Activated T-helper 2 cell treated with anti-CD3 and anti-CD28 coated beads, Interferon-gamma antibody, Interleukin-2, Interleukin-4, amounts not matched to agents 10 μg/mL and 5 μg/mL and 100 μg/mL, durations not matched to agents 14 hours and 24 hours and 36 hours (primary cell): ENCODE data around the gene TFE3. TPM values are rescaled to one million over a fixed set of nuclear protein-coding genes. Genes with fewer than 3 reads are reported as not detected.
A peak's percentile ranks its signal among the peaks of the same experiment; 100 is the strongest.

Experiments used
- DNase-seq: peaks from one replicate; pipeline ENCODE4 v3.0.0; 2021; ENCODE audit warnings: low spot score
- H3K27ac Mint-ChIP-seq: one replicate; pipeline ENCODE4 v1.8.0; 2021; ENCODE audit warnings: mixed read lengths
- H3K27me3 Mint-ChIP-seq: one replicate; pipeline ENCODE4 v1.8.0; 2021; ENCODE audit warnings: low read depth, mixed read lengths
- H3K36me3 Mint-ChIP-seq: one replicate; pipeline ENCODE4 v1.8.0; 2021; ENCODE audit warnings: low read depth, mixed read lengths
- H3K4me1 Mint-ChIP-seq: one replicate; pipeline ENCODE4 v1.8.0; 2021; ENCODE audit warnings: low read depth, mixed read lengths
- H3K4me3 Mint-ChIP-seq: one replicate; pipeline ENCODE4 v1.8.0; 2021; ENCODE audit warnings: low read depth, mild to moderate bottlenecking, moderate library complexity, mixed read lengths
- H3K9me3 Mint-ChIP-seq: one replicate; pipeline ENCODE4 v1.8.0; 2021; ENCODE audit warnings: mixed read lengths
- intact Hi-C: fragments of 100-400 bp; cut with micrococcal nuclease; formaldehyde crosslinking; loops from one replicate; pipeline ENCODE4 v1.15.1; 2023
- total RNA-seq: library from RNA; stranded (reverse); gene quantifications from 2 replicates; pipeline ENCODE4 v1.2.3, GENCODE V29; 2022

Gene TFE3
- total RNA-seq, 1 donor from 2014 or later: 28.4 TPM

DNA sequence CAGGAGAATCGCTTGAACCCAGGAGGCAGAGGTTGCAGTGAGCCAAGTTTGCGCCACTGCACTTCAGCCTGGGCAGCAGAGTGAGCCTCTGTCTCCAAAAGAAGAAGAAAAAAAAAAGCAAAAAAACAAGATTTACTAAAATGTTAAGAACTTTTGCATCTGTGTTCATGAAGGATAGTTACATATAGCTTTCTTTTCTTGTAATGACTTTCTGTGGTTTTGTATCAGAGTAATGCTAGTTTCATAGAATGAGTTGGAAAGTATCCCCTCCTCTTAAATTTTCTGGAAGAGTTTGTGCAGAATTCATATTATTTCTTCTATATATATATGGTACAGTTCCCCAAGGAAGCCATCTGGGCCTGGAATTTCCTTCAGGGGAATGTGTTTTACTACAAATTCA is 24.1 kb downstream of the TFE3 start:
- intact Hi-C loops: no loop called here
- H3K9me3 Mint-ChIP-seq: no peaks in the 10 kb centered on the region
- H3K27me3 Mint-ChIP-seq: no peaks in the 10 kb centered on the region
- H3K27ac Mint-ChIP-seq: no peak overlapping the region
- no peaks in the 10 kb centered on the region for H3K4me1 Mint-ChIP-seq
- no peak overlapping the region for H3K4me3 Mint-ChIP-seq
- H3K36me3 Mint-ChIP-seq: no peaks in the 10 kb centered on the region
- no peak for DNase-seq

DNA sequence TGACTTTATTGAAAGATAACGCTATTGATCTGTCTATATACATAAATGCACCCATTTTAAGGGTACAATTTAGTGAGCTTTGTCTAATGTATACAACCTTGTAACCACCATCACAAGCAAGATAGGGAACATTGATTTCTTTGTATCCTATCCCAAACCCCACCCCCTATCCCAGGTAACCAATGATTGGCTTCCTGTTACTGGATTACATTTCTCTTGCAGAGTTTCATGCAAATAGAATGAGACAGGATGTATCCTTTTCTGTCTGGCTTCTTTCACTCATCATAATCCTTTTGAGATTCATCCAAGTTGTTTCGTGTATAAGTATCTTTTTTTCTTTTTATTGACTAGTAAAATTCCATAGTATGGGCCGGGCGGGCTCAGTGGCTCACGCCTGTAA is 39.5 kb downstream of the TFE3 start:
- peaks cover 21% of the 10 kb centered on the region for H3K36me3 Mint-ChIP-seq
- no peaks in the 10 kb centered on the region for H3K27me3 Mint-ChIP-seq
- intact Hi-C loops: loop anchor here (2.0 kb wide), 1 partner anchor 71 kb away; the partner anchor contains the start of gene PRAF2
- no peak for DNase-seq
- peaks cover 20% of the 10 kb centered on the region for H3K4me1 Mint-ChIP-seq
- H3K27ac Mint-ChIP-seq: peak overlapping the region; percentile 49
- H3K9me3 Mint-ChIP-seq: no peaks in the 10 kb centered on the region
- peak overlapping the region; percentile 60 for H3K4me3 Mint-ChIP-seq

DNA sequence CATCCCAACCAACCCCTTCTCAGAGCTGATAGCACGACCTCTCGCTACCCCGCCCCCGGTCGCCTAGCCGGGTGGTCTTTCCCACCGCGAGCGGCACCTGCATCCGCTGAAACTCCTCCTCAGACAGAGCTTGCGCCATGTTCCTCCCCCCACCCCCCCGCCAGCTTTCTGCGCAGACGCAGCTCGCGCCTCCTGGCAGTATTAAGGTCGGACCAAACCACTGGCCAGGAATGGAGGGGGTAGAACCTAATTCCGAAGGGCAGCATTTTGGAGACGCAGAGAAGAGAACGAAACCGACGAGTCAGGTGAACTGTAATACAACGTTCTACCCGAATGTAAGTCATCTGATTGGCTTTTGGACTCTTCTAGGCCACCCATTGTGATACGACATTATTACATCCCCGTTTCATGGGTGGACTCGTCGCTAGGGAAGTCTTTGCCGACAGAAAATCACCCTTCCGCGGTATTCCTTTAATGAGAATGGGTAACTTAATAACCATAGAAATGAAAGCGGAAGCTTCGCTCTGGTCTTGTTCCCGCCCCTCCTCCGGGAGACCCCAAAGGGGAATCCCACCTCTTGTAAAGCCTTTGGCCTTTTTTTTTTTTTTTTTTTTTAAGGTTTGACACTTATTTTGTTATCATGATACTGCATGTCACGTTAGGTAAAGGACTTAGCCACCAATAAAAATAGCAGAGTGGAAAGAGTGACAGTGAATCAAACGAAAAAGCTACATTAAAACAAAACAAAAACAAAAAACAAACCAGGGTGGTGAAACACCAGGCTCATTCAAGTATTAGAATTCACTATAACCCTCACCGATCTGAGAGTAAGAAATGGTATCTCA is 40.8 kb downstream of the TFE3 start, which contains the start of gene GRIPAP1:
TSS of gene GRIPAP1 (minus strand) at position 174 of the 845 bp plus-strand sequence. CDS start at position 139, 35 bp downstream.
- intact Hi-C loops: loop anchor here (1.0 to 2.0 kb wide), 2 partner anchors 41 to 72 kb away; partner anchors contain the start of genes PRAF2 and TFE3
- peak; percentile 70 for DNase-seq

DNA sequence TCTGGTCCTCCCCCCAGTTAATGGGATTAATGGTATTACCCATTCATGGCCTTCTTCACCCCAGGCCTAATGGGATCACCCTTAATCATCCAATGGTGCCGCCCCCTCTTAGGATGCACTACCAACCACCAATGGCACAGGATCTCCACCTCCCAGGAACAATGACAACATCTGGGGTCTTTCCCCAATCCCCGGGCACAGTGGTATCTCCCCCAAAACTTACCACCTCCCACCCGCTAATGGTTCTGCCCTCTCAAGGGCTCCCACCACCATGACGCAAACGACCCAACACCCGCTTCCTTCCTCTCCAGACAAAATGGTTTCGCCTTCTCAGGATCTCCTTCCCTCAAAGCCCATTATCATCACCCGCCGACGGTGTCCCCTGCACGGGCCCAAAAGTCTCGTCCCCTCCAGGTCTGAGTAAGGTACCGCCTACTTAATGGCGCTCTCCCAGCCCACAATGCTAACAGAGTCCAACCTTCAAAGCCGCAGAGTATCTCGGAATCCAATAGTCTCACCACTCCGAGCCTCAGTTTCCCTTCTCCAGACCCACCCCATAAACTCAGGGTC is 41.6 kb downstream of the TFE3 start:
- Mint-ChIP-seq H3K27ac (peak overlapping the region; percentile 96), H3K4me1 (peaks cover 33% of the 10 kb centered on the region), H3K9me3 (no peaks in the 10 kb centered on the region), H3K36me3 (peaks cover 41% of the 10 kb centered on the region), H3K4me3 (peak overlapping the region; percentile 96), H3K27me3 (no peaks in the 10 kb centered on the region)
- no peak for DNase-seq
- intact Hi-C loops: loop anchor here (1.0 to 2.0 kb wide), 2 partner anchors 42 to 73 kb away; partner anchors contain the start of genes PRAF2 and TFE3

More for the DNA sequence above, 40.8 kb downstream of the TFE3 start, which contains the start of gene GRIPAP1:
- Mint-ChIP-seq H3K4me3 (peak within 1 kb of the TSS; percentile 96), H3K4me1 (peaks cover 31% of the 10 kb centered on the region), H3K27me3 (no peaks in the 10 kb centered on the region), H3K9me3 (no peaks in the 10 kb centered on the region), H3K27ac (peak within 1 kb of the TSS; percentile 96), H3K36me3 (peaks cover 34% of the 10 kb centered on the region)

DNA sequence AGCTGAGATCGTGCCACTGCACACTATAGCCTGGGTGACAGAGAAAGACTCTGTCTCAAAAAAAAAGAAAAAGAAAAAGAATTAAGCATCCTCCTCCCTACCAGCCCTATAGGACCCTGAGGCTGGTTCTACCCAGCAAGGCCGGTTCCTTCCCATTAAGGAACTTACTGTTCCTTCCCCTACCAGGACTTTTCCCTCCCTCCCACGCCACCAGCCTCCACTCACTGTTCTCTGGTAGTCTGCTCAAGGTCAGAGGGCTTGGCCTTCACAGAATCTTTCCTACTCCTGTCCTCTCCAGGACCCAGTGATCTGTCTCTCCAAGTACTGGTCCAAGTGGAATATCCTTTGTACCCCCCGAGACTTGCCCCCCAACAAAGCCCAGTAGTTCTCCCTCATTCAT is 42.5 kb downstream of the TFE3 start:
- Mint-ChIP-seq H3K27ac (peak overlapping the region; percentile 96), H3K27me3 (no peaks in the 10 kb centered on the region), H3K4me3 (peak overlapping the region; percentile 96), H3K36me3 (peaks cover 44% of the 10 kb centered on the region), H3K9me3 (no peaks in the 10 kb centered on the region), H3K4me1 (peaks cover 33% of the 10 kb centered on the region)
- intact Hi-C loops: no loop called here
- no peak for DNase-seq

DNA sequence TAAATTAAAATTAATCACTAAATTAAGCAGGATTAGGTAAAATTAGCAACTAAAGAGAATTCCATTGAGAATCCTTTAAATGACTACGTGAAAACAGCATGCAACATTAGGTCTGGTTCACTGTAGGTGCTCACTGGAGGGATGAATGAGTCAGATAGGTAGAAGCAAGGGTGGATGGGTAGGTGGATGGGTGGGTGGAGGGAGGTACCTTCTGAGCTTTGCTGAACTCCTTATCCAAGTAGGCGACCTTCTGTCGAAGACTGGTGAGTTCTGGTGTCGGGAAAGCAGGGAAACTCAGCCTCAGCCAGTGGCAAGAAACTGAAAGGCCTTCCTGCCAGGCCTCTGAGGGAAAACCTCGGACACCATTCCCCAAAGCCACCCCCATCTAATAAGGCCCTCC is 44.1 kb downstream of the TFE3 start:
- intact Hi-C loops: no loop called here
- Mint-ChIP-seq H3K27me3 (no peaks in the 10 kb centered on the region), H3K27ac (no peak overlapping the region), H3K9me3 (no peaks in the 10 kb centered on the region), H3K4me3 (no peak overlapping the region), H3K4me1 (peaks cover 35% of the 10 kb centered on the region), H3K36me3 (peaks cover 54% of the 10 kb centered on the region)
- no peak for DNase-seq

DNA sequence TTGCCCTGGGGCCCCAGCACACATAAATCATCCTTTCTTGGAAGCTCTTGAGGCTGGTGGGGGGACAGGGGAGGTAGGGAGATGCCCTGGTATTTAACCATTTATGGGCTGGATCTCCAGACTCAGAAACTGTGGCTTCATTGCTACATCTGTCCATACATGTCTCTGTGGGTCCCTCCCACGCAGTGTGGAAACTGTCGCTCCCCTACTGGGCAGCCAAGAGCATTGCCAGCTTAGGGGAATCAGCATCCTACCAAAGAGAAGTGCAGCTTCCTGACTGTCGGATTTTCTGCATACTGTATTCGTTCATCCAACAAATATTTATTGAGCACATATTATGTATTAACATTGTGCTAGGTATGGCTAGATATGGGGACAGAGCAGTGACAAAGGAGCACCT is 44.8 kb downstream of the TFE3 start:
- Mint-ChIP-seq H3K4me3 (peak overlapping the region; percentile 11), H3K4me1 (peaks cover 32% of the 10 kb centered on the region), H3K9me3 (no peaks in the 10 kb centered on the region), H3K36me3 (peaks cover 59% of the 10 kb centered on the region), H3K27me3 (no peaks in the 10 kb centered on the region), H3K27ac (no peak overlapping the region)
- intact Hi-C loops: no loop called here
- DNase-seq: no peak

DNA sequence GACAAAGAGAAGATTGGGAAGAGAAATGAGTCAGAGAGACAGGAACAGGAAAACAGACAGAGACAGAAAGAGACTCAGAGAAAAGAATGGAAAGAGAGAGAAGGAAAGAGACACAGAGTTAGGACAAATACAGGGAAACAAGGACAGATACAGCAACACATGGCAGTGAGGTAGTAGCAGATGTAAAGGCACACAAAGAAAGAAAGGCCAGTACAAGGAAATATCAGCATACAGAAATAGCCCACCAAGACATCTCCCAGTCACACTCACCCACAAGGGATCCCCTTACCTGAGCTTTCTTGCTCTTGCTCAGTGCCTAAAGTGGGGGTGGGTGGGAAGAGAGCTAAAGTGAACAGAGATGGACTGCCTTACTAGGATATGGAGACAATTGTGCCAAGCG is 45.3 kb downstream of the TFE3 start:
- Mint-ChIP-seq H3K4me3 (no peak overlapping the region), H3K36me3 (peaks cover 64% of the 10 kb centered on the region), H3K9me3 (no peaks in the 10 kb centered on the region), H3K27me3 (no peaks in the 10 kb centered on the region), H3K4me1 (peaks cover 32% of the 10 kb centered on the region), H3K27ac (peak overlapping the region; percentile 55)
- no peak for DNase-seq
- intact Hi-C loops: no loop called here

DNA sequence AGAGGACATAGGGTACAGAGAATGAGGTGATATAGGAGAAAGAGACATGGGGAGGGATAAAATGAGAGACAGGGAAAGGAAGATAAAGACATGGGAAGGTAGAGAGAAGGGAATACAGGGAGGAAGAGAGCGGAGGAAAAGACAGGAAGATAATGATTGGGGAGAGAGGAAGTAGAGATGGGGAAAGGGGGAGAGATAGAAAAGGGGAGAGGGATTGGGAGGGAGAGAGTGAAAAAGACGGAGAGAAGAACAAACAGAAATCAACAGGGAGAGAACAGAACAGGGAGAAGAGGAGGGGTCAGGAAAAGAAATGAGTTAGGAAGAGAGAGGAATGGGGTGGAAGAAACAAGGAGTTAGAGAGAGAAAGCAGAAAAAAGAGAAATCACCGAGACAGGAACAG is 45.7 kb downstream of the TFE3 start:
- Mint-ChIP-seq H3K36me3 (peaks cover 68% of the 10 kb centered on the region), H3K4me3 (no peak overlapping the region), H3K27me3 (no peaks in the 10 kb centered on the region), H3K9me3 (no peaks in the 10 kb centered on the region), H3K4me1 (peaks cover 32% of the 10 kb centered on the region), H3K27ac (peak overlapping the region; percentile 55)
- intact Hi-C loops: no loop called here
- DNase-seq: no peak

DNA sequence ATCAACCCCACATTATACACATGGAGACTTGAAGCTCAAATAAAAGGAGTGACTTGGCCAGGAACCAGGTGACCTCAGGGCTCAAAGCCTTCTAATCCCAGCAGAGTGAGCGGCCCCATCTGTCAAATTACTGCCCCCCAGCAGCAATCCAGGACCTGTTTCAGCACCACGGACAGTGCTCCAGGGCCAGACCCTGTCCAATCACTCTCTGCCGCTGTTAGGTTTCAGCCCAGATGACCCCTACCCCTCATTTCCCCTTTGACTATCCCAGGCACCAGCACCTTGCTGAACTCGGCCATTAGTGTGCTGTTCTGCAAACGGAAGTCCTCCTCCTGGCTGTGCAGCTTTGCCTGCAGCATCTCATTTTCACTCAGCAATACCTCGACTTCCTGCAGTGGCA is 46.2 kb downstream of the TFE3 start:
- intact Hi-C loops: no loop called here
- Mint-ChIP-seq H3K27me3 (no peaks in the 10 kb centered on the region), H3K4me3 (no peak overlapping the region), H3K27ac (no peak overlapping the region), H3K36me3 (peaks cover 70% of the 10 kb centered on the region), H3K9me3 (no peaks in the 10 kb centered on the region), H3K4me1 (peaks cover 32% of the 10 kb centered on the region)
- DNase-seq: peak; percentile 9

DNA sequence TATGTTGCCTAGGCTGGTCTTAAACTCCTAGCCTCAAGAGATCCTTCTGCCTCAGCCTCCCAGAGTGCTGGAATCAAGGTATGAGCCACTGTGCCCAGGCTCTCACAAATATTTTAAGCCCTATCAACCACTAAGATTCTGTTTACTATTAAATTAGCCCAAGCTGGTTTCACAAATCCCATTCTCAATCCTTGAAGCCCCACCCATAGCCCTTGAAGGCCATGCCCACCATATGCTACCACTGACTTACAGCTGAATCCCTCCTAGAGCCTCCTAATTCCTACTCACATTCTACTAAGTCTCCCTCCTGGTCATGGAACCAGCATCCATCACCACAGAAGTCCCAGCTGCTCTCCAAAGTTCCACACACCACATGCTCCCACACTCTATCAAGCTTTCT is 50.8 kb downstream of the TFE3 start:
- peaks cover 59% of the 10 kb centered on the region for H3K36me3 Mint-ChIP-seq

DNA sequence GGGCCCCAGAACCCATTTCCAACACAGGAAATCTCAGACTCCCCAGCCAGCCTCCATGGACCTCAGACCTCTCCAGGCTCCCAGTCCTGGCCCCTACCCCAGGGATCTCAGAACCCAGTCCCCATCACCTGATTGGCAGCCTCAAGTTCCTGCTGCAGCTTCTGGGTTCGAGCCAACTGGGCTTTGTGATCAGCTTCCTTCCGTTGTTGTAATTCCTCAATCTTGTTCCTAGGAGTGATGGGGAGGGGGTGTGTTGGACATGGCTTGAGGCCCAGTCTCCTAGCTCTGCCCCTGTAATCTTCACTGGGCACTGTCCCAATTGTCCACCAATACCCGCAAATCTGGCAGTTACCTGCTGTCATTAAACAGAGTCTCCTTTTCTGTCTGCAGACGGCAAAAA is 53.7 kb downstream of the TFE3 start:
- intact Hi-C loops: no loop called here
- DNase-seq: no peak
- Mint-ChIP-seq H3K27me3 (no peaks in the 10 kb centered on the region), H3K27ac (no peak overlapping the region), H3K4me1 (no peaks in the 10 kb centered on the region), H3K9me3 (no peaks in the 10 kb centered on the region), H3K36me3 (peaks cover 50% of the 10 kb centered on the region), H3K4me3 (no peak overlapping the region)

More for the DNA sequence above, 50.8 kb downstream of the TFE3 start:
- peaks cover 4% of the 10 kb centered on the region for H3K4me1 Mint-ChIP-seq
- DNase-seq: no peak
- intact Hi-C loops: no loop called here
- no peak overlapping the region for H3K4me3 Mint-ChIP-seq
- no peaks in the 10 kb centered on the region for H3K27me3 Mint-ChIP-seq
- H3K27ac Mint-ChIP-seq: no peak overlapping the region
- H3K9me3 Mint-ChIP-seq: no peaks in the 10 kb centered on the region

DNA sequence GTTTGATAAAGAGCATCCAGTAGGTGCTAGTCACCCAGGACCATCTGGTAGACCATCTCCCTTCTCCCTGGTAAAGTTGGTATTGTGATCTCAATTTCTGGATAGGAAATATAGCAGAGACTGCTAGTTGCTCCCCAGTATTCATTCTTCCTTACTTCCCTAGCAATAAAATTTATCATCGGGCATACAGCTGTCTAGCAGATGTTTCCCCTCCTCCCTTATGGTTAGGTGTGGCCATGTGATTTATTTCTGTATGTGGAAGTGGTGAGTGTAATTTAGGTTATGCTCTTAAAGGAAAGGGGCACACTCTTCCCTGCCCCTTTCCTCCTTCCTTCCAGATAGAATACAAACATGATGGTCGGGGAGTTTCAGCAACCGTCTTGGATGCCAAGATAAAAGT is 59.3 kb downstream of the TFE3 start:
- H3K9me3 Mint-ChIP-seq: no peaks in the 10 kb centered on the region
- peaks cover 47% of the 10 kb centered on the region for H3K36me3 Mint-ChIP-seq

More for the DNA sequence above, 59.3 kb downstream of the TFE3 start:
- intact Hi-C loops: no loop called here
- no peak for DNase-seq
- Mint-ChIP-seq H3K27ac (no peak overlapping the region), H3K27me3 (no peaks in the 10 kb centered on the region), H3K4me3 (no peak overlapping the region), H3K4me1 (no peaks in the 10 kb centered on the region)
